GM21360 (cell line): ENCODE measurements around the gene PILRB.

Experiments used
- ATAC-seq: cut with Tn5 transposase; IDR thresholded peaks from one replicate; pipeline ENCODE4 v1.9.1; 2021; ENCODE audit warnings: mild to moderate bottlenecking, moderate library complexity; ENCODE audit not compliant: unreplicated experiment

PILRB gene

GRCh38 chr7:100400656-100401055 lies 42.7 kb downstream of the PILRB start:
- no peak for ATAC-seq

- no peak for ATAC-seq
Measured at GRCh38 chr7:100401811-100402210, 43.9 kb downstream of the PILRB start.

- no peak for ATAC-seq
Measured at GRCh38 chr7:100402241-100402640, 44.3 kb downstream of the PILRB start.

- no peak for ATAC-seq
Measured at GRCh38 chr7:100406767-100407166, 48.9 kb downstream of the PILRB start.

GRCh38 chr7:100407285-100408180 lies 49.6 kb downstream of the PILRB start:
- ATAC-seq: peak; percentile 64

- ATAC-seq: no peak
Measured at GRCh38 chr7:100411101-100411500, 53.2 kb downstream of the PILRB start.

- no peak for ATAC-seq
Measured at GRCh38 chr7:100413346-100413745, 55.4 kb downstream of the PILRB start.

GRCh38 chr7:100413889-100414288 lies 56.0 kb downstream of the PILRB start:
- ATAC-seq: no peak

GRCh38 chr7:100415448-100415847 lies 57.5 kb downstream of the PILRB start:
- ATAC-seq: no peak
